SU-DHL-6 (cell line): ENCODE results near the gene MBD4.

Source experiments
- EZH2phosphoT487 ChIP-seq: fragments of 200-600 bp; sonication (generic), shearing (Covaris generic); conservative IDR thresholded peaks from 2 replicates; pipeline ENCODE4 v1.6.1; 2018; ENCODE audit warnings: mild to moderate bottlenecking, antibody characterized with exemption, low read length, moderate library complexity, mixed read lengths
- TF ChIP-seq, protein P1 (sequence below): fragments of 200-600 bp; sonication (generic); IDR thresholded peaks from one replicate; pipeline ENCODE4 v1.5.1; 2017; ENCODE audit warnings: antibody characterized with exemption, mild to moderate bottlenecking, low read length, moderate library complexity; ENCODE audit not compliant: insufficient read depth, poor library complexity, severe bottlenecking

DNA sequence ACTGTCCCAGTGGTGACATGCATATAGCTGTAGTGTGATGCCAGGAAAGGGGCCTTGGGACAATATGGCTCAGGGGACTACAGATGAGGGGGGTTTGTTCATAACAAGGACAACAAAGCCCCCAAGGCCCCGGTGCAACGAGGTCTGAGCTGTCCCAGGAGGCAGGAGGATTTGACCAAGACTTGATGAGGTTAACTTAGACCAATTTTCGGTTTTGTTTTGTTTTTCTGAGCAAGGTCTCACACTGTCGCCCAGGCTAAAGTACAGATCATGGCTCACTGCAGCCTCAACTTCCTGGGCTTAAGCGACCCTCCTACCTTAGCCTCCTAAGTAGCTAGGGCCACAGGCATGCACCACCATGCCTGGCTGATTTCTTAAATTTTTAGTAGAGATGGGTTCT lies 35.1 kb downstream of the MBD4 start:
- TF ChIP-seq, protein P1, sequence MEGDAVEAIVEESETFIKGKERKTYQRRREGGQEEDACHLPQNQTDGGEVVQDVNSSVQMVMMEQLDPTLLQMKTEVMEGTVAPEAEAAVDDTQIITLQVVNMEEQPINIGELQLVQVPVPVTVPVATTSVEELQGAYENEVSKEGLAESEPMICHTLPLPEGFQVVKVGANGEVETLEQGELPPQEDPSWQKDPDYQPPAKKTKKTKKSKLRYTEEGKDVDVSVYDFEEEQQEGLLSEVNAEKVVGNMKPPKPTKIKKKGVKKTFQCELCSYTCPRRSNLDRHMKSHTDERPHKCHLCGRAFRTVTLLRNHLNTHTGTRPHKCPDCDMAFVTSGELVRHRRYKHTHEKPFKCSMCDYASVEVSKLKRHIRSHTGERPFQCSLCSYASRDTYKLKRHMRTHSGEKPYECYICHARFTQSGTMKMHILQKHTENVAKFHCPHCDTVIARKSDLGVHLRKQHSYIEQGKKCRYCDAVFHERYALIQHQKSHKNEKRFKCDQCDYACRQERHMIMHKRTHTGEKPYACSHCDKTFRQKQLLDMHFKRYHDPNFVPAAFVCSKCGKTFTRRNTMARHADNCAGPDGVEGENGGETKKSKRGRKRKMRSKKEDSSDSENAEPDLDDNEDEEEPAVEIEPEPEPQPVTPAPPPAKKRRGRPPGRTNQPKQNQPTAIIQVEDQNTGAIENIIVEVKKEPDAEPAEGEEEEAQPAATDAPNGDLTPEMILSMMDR = no peak
- TF ChIP-seq EZH2phosphoT487 = no peak
